Measurements from ENCODE around the gene ARHGEF25.

ARHGEF25 gene

GRCh38 chr12:57590864-57591781, 20.1 kb upstream of the ARHGEF25 start, which contains the start of gene PIP4K2C (continued):
- no peak for TF ChIP-seq ZNF248 (tag by site-specific recombination; IDR thresholded peaks at IDR 0.05)
- TF ChIP-seq ZNF10 (tag by site-specific recombination; IDR thresholded peaks at IDR 0.05), result peak; percentile 59; the same call in 1 of the 2 replicates
- TF ChIP-seq, protein P1, sequence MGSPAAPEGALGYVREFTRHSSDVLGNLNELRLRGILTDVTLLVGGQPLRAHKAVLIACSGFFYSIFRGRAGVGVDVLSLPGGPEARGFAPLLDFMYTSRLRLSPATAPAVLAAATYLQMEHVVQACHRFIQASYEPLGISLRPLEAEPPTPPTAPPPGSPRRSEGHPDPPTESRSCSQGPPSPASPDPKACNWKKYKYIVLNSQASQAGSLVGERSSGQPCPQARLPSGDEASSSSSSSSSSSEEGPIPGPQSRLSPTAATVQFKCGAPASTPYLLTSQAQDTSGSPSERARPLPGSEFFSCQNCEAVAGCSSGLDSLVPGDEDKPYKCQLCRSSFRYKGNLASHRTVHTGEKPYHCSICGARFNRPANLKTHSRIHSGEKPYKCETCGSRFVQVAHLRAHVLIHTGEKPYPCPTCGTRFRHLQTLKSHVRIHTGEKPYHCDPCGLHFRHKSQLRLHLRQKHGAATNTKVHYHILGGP (tag by site-specific recombination; IDR thresholded peaks at IDR 0.05), result no peak
- TF ChIP-seq ZNF692 (tag by site-specific recombination; IDR thresholded peaks at IDR 0.05), result peak; percentile 57; the same call in 1 of the 2 replicates
- TF ChIP-seq ZNF16 (tag by site-specific recombination; IDR thresholded peaks at IDR 0.05; ENCODE audit: low read depth), result no peak
- TF ChIP-seq, protein P2, sequence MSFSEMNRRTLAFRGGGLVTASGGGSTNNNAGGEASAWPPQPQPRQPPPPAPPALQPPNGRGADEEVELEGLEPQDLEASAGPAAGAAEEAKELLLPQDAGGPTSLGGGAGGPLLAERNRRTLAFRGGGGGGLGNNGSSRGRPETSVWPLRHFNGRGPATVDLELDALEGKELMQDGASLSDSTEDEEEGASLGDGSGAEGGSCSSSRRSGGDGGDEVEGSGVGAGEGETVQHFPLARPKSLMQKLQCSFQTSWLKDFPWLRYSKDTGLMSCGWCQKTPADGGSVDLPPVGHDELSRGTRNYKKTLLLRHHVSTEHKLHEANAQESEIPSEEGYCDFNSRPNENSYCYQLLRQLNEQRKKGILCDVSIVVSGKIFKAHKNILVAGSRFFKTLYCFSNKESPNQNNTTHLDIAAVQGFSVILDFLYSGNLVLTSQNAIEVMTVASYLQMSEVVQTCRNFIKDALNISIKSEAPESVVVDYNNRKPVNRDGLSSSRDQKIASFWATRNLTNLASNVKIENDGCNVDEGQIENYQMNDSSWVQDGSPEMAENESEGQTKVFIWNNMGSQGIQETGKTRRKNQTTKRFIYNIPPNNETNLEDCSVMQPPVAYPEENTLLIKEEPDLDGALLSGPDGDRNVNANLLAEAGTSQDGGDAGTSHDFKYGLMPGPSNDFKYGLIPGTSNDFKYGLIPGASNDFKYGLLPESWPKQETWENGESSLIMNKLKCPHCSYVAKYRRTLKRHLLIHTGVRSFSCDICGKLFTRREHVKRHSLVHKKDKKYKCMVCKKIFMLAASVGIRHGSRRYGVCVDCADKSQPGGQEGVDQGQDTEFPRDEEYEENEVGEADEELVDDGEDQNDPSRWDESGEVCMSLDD (tag by site-specific recombination; IDR thresholded peaks at IDR 0.05), result 0 out of 2 replicates have a peak, but pooled peaks have one; percentile 47
- TF ChIP-seq, protein P3, sequence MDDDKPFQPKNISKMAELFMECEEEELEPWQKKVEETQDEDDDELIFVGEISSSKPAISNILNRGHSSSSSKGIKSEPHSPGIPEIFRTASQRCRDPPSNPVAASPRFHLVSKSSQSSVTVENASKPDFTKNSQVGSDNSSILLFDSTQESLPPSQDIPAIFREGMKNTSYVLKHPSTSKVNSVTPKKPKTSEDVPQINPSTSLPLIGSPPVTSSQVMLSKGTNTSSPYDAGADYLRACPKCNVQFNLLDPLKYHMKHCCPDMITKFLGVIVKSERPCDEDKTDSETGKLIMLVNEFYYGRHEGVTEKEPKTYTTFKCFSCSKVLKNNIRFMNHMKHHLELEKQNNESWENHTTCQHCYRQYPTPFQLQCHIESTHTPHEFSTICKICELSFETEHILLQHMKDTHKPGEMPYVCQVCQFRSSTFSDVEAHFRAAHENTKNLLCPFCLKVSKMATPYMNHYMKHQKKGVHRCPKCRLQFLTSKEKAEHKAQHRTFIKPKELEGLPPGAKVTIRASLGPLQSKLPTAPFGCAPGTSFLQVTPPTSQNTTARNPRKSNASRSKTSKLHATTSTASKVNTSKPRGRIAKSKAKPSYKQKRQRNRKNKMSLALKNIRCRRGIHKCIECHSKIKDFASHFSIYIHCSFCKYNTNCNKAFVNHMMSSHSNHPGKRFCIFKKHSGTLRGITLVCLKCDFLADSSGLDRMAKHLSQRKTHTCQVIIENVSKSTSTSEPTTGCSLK (tag by site-specific recombination; IDR thresholded peaks at IDR 0.05), result no peak
- no peak for TF ChIP-seq ZNF426 (tag by site-specific recombination; IDR thresholded peaks at IDR 0.05)
- peak; percentile 12; the same call in 1 of the 2 replicates for TF ChIP-seq ZNF501 (tag by site-specific recombination; IDR thresholded peaks at IDR 0.05)
- TF ChIP-seq ZNF624 (tag by site-specific recombination; IDR thresholded peaks at IDR 0.05), result no peak
- TF ChIP-seq REST (tag by site-specific recombination; IDR thresholded peaks at IDR 0.05), result peak; percentile 69
- no peak for TF ChIP-seq ZNF521 (tag by site-specific recombination; IDR thresholded peaks at IDR 0.05)
- TF ChIP-seq ZNF513 (tag by site-specific recombination; IDR thresholded peaks at IDR 0.05), result no peak
- no peak for TF ChIP-seq ZNF707 (tag by site-specific recombination; IDR thresholded peaks at IDR 0.05)
- no peak for TF ChIP-seq ZNF366 (tag by site-specific recombination; conservative IDR thresholded peaks at IDR 0.05)
- no peak for TF ChIP-seq ZNF529 (tag by site-specific recombination; IDR thresholded peaks at IDR 0.05; ENCODE audit: insufficient replicate concordance)
- TF ChIP-seq, protein P4, sequence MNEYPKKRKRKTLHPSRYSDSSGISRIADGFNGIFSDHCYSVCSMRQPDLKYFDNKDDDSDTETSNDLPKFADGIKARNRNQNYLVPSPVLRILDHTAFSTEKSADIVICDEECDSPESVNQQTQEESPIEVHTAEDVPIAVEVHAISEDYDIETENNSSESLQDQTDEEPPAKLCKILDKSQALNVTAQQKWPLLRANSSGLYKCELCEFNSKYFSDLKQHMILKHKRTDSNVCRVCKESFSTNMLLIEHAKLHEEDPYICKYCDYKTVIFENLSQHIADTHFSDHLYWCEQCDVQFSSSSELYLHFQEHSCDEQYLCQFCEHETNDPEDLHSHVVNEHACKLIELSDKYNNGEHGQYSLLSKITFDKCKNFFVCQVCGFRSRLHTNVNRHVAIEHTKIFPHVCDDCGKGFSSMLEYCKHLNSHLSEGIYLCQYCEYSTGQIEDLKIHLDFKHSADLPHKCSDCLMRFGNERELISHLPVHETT (tag by site-specific recombination; IDR thresholded peaks at IDR 0.05), result no peak
- no peak for TF ChIP-seq ZNF114 (tag by site-specific recombination; IDR thresholded peaks at IDR 0.05)
- peak; percentile 93 for TF ChIP-seq KLF9 (tag by site-specific recombination; IDR thresholded peaks at IDR 0.05; ENCODE audit: low read depth)
- TF ChIP-seq TCF7L2 (IDR thresholded peaks at IDR 0.05; ENCODE audit: borderline replicate concordance, low read depth, low read length), result no peak
- TF ChIP-seq ZNF24 (tag by site-specific recombination; IDR thresholded peaks at IDR 0.05), result peak; percentile 51
- no peak for TF ChIP-seq ELK4 (IDR thresholded peaks at IDR 0.05; ENCODE audit: borderline replicate concordance, low read depth, low read length)

Data from HEK293 (cell line).